ENCODE data around the gene DCAF11. TPM values are rescaled to one million over a fixed set of nuclear protein-coding genes. Genes with fewer than 3 reads are reported as not detected.

The DCAF11 gene
- total and polyA plus RNA-seq, 2 of the 8 experiments (the other 6 are each of a cell fraction or from before 2014, with no cell fraction given), result 60.4 to 63.6 TPM

GRCh38 chr14:24144451-24144850 is 29.9 kb downstream of the DCAF11 start (continued):
- TF ChIP-seq CHD7 (IDR thresholded peaks at IDR 0.05; ENCODE audit: insufficient replicate concordance, low read length) (no peak), CBX8 (IDR thresholded peaks at IDR 0.05; ENCODE audit: borderline replicate concordance, low read depth, low read length) (no peak), KDM5A (IDR thresholded peaks at IDR 0.05; ENCODE audit: low read length) (no peak), ATF2 (IDR thresholded peaks at IDR 0.05; ENCODE audit: low read length) (no peak), ATF3 (IDR thresholded peaks at IDR 0.05; ENCODE audit: insufficient read depth, low read depth, low read length) (no peak), PHF8 (conservative IDR thresholded peaks at IDR 0.05; ENCODE audit: low read depth, low read length) (no peak), BRCA1 (IDR thresholded peaks at IDR 0.05; ENCODE audit: low read depth, low read length) (no peak), TEAD4 (IDR thresholded peaks at IDR 0.05; ENCODE audit: low read depth, low read length) (no peak), JUN (IDR thresholded peaks at IDR 0.05; ENCODE audit: low read depth, low read length) (no peak)

Data from H1 (cell line).